A549 (cell line): Measurements from ENCODE around the gene FADS6. TPM values are rescaled to one million over a fixed set of nuclear protein-coding genes. Genes with fewer than 3 reads are reported as not detected.
A peak's percentile ranks its signal among the peaks of the same experiment; 100 is the strongest.

Experiments used
- ATAC-seq, 2 experiments: fragments of 200-7000 bp in 1 of 2; fragments of >200 bp in 1 of 2; cut with Nextera tagmentation in 1 of 2; cut with Tn5 transposase in 1 of 2; 3 replicates each; pipeline versions ENCODE4 v1.8.0 to v1.9.1; 2018 to 2020; ENCODE audit warnings: mild to moderate bottlenecking in 1 of 2, moderate library complexity in 1 of 2
- CTCF ChIA-PET: fragments of 300-600 bp; sonication (Branson Sonifier 250); formaldehyde crosslinking; extraction: SDS; loops from one replicate; lab custom pipeline; 2021; ENCODE audit warnings: antibody characterized with exemption, inconsistent platforms; lab: Yijun Ruan, JAX
- POLR2A ChIA-PET: fragments of 350-600 bp; formaldehyde crosslinking; extraction: SDS; loops from one replicate; lab custom pipeline; 2021; ENCODE audit warnings: antibody characterized with exemption, inconsistent platforms; lab: Yijun Ruan, JAX
- DNase-seq, 2 experiments: peaks; one replicate each; pipeline versions ENCODE4 v3.0.0 to v3.0.0-alpha.2; 2011 to 2016; ENCODE audit warnings: low read depth in 1 of 2, low spot score in 1 of 2
- FAIRE-seq: peaks from 2 replicates; lab custom pipeline; 2011; peaks lifted over from hg19 to GRCh38; lab: Jason Lieb, UNC
- H3K27ac ChIP-seq, 2 experiments: fragments of >200 bp; sonication (Bioruptor Twin); formaldehyde crosslinking; 3 replicates each; pipeline ENCODE4 v1.5.1; 2016 to 2017
- H3K4me1 ChIP-seq: fragments of >200 bp; sonication (Bioruptor Twin); formaldehyde crosslinking; 3 replicates; pipeline ENCODE4 v1.6.1; 2016
- H3K4me2 ChIP-seq: fragments of >200 bp; sonication (Bioruptor Twin); formaldehyde crosslinking; 3 replicates; pipeline ENCODE4 v1.6.1; 2016
- H3K4me3 ChIP-seq: fragments of >200 bp; sonication (Bioruptor Twin); formaldehyde crosslinking; 3 replicates; pipeline ENCODE4 v1.5.1; 2016
- H3K9me3 ChIP-seq: fragments of >200 bp; sonication (Bioruptor Twin); formaldehyde crosslinking; 3 replicates; pipeline ENCODE4 v1.6.1; 2016
- BHLHE40 ChIP-seq: IDR thresholded peaks from 2 replicates; pipeline ENCODE4 v1.6.1; 2012; ENCODE audit warnings: low read depth, low read length, inconsistent platforms
- ESRRA ChIP-seq: fragments of 150-350 bp; IDR thresholded peaks from 2 replicates; pipeline ENCODE4 v1.6.1; 2014; ENCODE audit warnings: mild to moderate bottlenecking, low read length, borderline replicate concordance
- FOSB ChIP-seq: fragments of 250-450 bp; sonication (Bioruptor Pico); IDR thresholded peaks from 2 replicates; pipeline ENCODE4 v1.5.0; 2020; ENCODE audit warnings: mild to moderate bottlenecking, moderate library complexity
- HDAC2 ChIP-seq: fragments of 200-600 bp; sonication (generic); IDR thresholded peaks from 2 replicates; pipeline ENCODE4 v1.6.1; 2016
- HOXA7 ChIP-seq: fragments of 250-450 bp; sonication (Bioruptor Pico); IDR thresholded peaks from 2 replicates; pipeline ENCODE4 v1.5.0; 2020; ENCODE audit warnings: mild to moderate bottlenecking, moderate library complexity
- HOXB13 ChIP-seq: fragments of 250-450 bp; sonication (Bioruptor Pico); IDR thresholded peaks from 2 replicates; pipeline ENCODE4 v1.5.0; 2020; ENCODE audit warnings: low read depth, mild to moderate bottlenecking, moderate library complexity
- JUN ChIP-seq, 2 experiments: fragments of >200 bp; sonication (Bioruptor Twin); formaldehyde crosslinking; IDR thresholded peaks; 2 replicates in 1 of 2; 3 replicates in 1 of 2; pipeline ENCODE4 v1.6.1; 2016 to 2017
- MAFK ChIP-seq: fragments of 450-650 bp; IDR thresholded peaks from 2 replicates; pipeline ENCODE4 v1.6.1; 2014; ENCODE audit not compliant: partially characterized antibody
- MYC ChIP-seq: IDR thresholded peaks from 2 replicates; pipeline ENCODE4 v1.6.1; 2012; ENCODE audit warnings: mild to moderate bottlenecking, inconsistent platforms, low read length, improper control_type of control experiment, borderline replicate concordance
- POLR2AphosphoS2 ChIP-seq: conservative IDR thresholded peaks from 2 replicates; pipeline ENCODE4 v1.6.1; 2012; ENCODE audit warnings: low read length, improper control_type of control experiment, inconsistent platforms
- RAD21 ChIP-seq, 2 experiments: fragments of >200 bp in 1 of 2; sonication (Bioruptor Twin) in 1 of 2; formaldehyde crosslinking in 1 of 2; IDR thresholded peaks in 1 of 2; conservative IDR thresholded peaks in 1 of 2; 2 replicates in 1 of 2; 3 replicates in 1 of 2; pipeline ENCODE4 v1.6.1; 2012 to 2018; ENCODE audit warnings: inconsistent platforms in 1 of 2
- RFX5 ChIP-seq: fragments of 450-650 bp; IDR thresholded peaks from 2 replicates; pipeline ENCODE4 v1.7.1; 2014; ENCODE audit warnings: antibody characterized with exemption, mild to moderate bottlenecking, moderate library complexity
- SMC3 ChIP-seq: fragments of >200 bp; sonication (Bioruptor Twin); formaldehyde crosslinking; IDR thresholded peaks from 3 replicates; pipeline ENCODE4 v1.6.1; 2018; ENCODE audit warnings: inconsistent platforms
- SREBF2 ChIP-seq: fragments of 450-650 bp; IDR thresholded peaks from 2 replicates; pipeline ENCODE4 v1.6.1; 2014; ENCODE audit warnings: mild to moderate bottlenecking, moderate library complexity
- ZNF302 ChIP-seq: fragments of 250-450 bp; sonication (Bioruptor Pico); IDR thresholded peaks from 2 replicates; pipeline ENCODE4 v1.9.0; 2021; ENCODE audit warnings: inconsistent platforms, mild to moderate bottlenecking, moderate library complexity
- WGBS: methylation state at CpG from one replicate; pipeline ENCODE4 v1.1.6; 2017; ENCODE audit errors: missing lambda C conversion rate; 5-methylcytosine and 5-hydroxymethylcytosine counted together
- polyA plus RNA-seq, 4 experiments: library from polyadenylated mRNA; depleted of rRNA in 3 of 4; stranded (reverse); fragments of >200 nt; fragmentation: RNase III in 1 of 4; extraction: RNeasy Plus Mini Kit Qiagen cat#74134 plus additional on column Dnase treatment in 1 of 4; gene quantifications; 2 replicates in 3 of 4; 3 replicates in 1 of 4; pipeline ENCODE4 v1.2.3, GENCODE V29; 2011 to 2017
- TF ChIP-seq, protein P1 (sequence below): IDR thresholded peaks from 2 replicates; pipeline ENCODE4 v1.6.1; 2012
- TF ChIP-seq, protein P2 (sequence below): fragments of >200 bp; sonication (Bioruptor Twin); formaldehyde crosslinking; IDR thresholded peaks from 3 replicates; pipeline ENCODE4 v1.5.1; 2016
- TF ChIP-seq, protein P3 (sequence below): fragments of 250-450 bp; sonication (Bioruptor Pico); IDR thresholded peaks from 2 replicates; pipeline ENCODE4 v1.5.0; 2020; ENCODE audit warnings: low read depth, mild to moderate bottlenecking, moderate library complexity
- TF ChIP-seq, protein P4 (sequence below): fragments of 200-600 bp; sonication (generic); IDR thresholded peaks from 2 replicates; pipeline ENCODE4 v1.6.1; 2016; ENCODE audit warnings: antibody characterized with exemption, mild to moderate bottlenecking, moderate library complexity
- TF ChIP-seq, protein P5 (sequence below): IDR thresholded peaks from 2 replicates; pipeline ENCODE4 v1.6.1; 2012; ENCODE audit warnings: low read depth, borderline replicate concordance
- TF ChIP-seq, protein P6 (sequence below): fragments of 250-450 bp; sonication (Bioruptor Pico); IDR thresholded peaks from 2 replicates; pipeline ENCODE4 v1.5.0; 2021; ENCODE audit warnings: mild to moderate bottlenecking, moderate library complexity, borderline replicate concordance

FADS6 gene
- polyA plus RNA-seq, 2 of the 4 experiments (the other 2 are of a cell fraction) = 0.04 TPM; not detected in 1

DNA sequence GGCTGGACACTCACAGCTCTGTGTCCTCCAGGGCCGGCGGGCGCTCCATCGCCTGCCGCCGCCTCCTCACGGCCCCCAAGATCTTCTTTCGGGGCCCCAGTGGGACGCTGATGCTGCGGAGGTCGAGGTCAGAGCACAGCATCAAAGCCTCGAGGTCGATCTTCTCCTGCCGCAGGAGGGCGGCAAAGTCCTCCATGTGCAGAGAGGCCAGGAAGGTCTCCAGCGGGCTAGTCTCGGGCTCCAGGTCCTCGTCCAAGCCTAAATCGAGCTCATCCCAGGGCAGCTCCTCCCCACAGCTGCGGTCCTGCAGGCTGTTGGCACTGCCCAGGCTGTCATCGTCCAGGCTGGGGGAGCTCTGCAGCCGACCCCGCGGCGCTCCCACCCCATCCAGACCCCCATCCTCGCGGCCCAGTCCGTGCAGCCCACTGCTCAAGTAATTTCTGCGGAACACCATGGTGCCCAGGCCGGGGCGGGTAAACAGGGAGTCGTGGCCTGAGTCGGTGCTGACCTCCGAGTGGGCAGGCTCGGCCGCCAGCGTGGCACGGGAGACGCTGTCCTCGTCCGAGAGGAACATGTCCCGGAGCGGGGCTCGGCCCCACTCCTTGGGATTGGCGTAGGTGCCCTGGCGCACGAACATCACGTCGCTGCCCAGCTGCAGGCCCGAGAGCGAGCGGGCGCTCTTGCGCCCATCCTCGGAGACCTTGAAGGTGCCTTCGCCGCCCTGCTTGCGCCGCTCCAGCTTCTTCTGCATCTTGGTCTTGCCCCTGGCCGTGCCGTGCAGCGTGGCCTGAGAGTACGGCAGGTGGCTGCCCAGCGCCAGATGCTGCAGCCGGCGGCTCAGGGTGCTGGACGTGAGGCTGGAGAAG, 26.2 kb upstream of the FADS6 start:
- CTCF ChIA-PET = interaction anchor here (0.6 to 42.0 kb wide), 39 partner anchors 8 to 490 kb away, joined by 3 to 1448 read pairs (median 5); partner anchors contain the start of genes HID1, MRPL58 and OTOP3
- Histone ChIP-seq H3K4me3 (no peak overlapping the region), H3K4me1 (peaks cover 19% of the 10 kb centered on the region; the same call in 2 of the 3 replicates), H3K9me3 (no peaks in the 10 kb centered on the region), H3K4me2 (no peak overlapping the region), H3K27ac (no peak overlapping the region)
- 73% methylated on average over 57 of the region's 67 CpGs for WGBS
- ATAC-seq (peak; percentile 46 to 81; a peak in 5 of 6 replicates), DNase-seq (peak; percentile 80 to 94), FAIRE-seq (peak; percentile 82)
- no peak for TF ChIP-seq MAFK
- TF ChIP-seq, protein P1, sequence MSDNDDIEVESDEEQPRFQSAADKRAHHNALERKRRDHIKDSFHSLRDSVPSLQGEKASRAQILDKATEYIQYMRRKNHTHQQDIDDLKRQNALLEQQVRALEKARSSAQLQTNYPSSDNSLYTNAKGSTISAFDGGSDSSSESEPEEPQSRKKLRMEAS = peak; percentile 83
- TF ChIP-seq RAD21 (conservative IDR thresholded peaks at IDR 0.05 in 1 of 2, IDR thresholded peaks at IDR 0.05 in 1 of 2) = peak; percentile 77 to 89
- TF ChIP-seq ESRRA = 0 out of 2 replicates have a peak, but pooled peaks have one; percentile 15
- TF ChIP-seq, protein P2, sequence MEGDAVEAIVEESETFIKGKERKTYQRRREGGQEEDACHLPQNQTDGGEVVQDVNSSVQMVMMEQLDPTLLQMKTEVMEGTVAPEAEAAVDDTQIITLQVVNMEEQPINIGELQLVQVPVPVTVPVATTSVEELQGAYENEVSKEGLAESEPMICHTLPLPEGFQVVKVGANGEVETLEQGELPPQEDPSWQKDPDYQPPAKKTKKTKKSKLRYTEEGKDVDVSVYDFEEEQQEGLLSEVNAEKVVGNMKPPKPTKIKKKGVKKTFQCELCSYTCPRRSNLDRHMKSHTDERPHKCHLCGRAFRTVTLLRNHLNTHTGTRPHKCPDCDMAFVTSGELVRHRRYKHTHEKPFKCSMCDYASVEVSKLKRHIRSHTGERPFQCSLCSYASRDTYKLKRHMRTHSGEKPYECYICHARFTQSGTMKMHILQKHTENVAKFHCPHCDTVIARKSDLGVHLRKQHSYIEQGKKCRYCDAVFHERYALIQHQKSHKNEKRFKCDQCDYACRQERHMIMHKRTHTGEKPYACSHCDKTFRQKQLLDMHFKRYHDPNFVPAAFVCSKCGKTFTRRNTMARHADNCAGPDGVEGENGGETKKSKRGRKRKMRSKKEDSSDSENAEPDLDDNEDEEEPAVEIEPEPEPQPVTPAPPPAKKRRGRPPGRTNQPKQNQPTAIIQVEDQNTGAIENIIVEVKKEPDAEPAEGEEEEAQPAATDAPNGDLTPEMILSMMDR = peak; percentile 64
- TF ChIP-seq, protein P3, sequence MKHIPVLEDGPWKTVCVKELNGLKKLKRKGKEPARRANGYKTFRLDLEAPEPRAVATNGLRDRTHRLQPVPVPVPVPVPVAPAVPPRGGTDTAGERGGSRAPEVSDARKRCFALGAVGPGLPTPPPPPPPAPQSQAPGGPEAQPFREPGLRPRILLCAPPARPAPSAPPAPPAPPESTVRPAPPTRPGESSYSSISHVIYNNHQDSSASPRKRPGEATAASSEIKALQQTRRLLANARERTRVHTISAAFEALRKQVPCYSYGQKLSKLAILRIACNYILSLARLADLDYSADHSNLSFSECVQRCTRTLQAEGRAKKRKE = no peak
- TF ChIP-seq, protein P4, sequence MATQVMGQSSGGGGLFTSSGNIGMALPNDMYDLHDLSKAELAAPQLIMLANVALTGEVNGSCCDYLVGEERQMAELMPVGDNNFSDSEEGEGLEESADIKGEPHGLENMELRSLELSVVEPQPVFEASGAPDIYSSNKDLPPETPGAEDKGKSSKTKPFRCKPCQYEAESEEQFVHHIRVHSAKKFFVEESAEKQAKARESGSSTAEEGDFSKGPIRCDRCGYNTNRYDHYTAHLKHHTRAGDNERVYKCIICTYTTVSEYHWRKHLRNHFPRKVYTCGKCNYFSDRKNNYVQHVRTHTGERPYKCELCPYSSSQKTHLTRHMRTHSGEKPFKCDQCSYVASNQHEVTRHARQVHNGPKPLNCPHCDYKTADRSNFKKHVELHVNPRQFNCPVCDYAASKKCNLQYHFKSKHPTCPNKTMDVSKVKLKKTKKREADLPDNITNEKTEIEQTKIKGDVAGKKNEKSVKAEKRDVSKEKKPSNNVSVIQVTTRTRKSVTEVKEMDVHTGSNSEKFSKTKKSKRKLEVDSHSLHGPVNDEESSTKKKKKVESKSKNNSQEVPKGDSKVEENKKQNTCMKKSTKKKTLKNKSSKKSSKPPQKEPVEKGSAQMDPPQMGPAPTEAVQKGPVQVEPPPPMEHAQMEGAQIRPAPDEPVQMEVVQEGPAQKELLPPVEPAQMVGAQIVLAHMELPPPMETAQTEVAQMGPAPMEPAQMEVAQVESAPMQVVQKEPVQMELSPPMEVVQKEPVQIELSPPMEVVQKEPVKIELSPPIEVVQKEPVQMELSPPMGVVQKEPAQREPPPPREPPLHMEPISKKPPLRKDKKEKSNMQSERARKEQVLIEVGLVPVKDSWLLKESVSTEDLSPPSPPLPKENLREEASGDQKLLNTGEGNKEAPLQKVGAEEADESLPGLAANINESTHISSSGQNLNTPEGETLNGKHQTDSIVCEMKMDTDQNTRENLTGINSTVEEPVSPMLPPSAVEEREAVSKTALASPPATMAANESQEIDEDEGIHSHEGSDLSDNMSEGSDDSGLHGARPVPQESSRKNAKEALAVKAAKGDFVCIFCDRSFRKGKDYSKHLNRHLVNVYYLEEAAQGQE = no peak
- TF ChIP-seq, protein P5, sequence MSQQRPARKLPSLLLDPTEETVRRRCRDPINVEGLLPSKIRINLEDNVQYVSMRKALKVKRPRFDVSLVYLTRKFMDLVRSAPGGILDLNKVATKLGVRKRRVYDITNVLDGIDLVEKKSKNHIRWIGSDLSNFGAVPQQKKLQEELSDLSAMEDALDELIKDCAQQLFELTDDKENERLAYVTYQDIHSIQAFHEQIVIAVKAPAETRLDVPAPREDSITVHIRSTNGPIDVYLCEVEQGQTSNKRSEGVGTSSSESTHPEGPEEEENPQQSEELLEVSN = peak; percentile 85
- TF ChIP-seq SMC3 = peak; percentile 44; the same call in 1 of the 3 replicates
- POLR2A ChIA-PET = interaction anchor here (0.7 to 1.0 kb wide), 3 partner anchors 41 to 93 kb away, joined by 3 to 5 read pairs (median 4); partner anchors contain the start of genes FDXR and MRPL58

DNA sequence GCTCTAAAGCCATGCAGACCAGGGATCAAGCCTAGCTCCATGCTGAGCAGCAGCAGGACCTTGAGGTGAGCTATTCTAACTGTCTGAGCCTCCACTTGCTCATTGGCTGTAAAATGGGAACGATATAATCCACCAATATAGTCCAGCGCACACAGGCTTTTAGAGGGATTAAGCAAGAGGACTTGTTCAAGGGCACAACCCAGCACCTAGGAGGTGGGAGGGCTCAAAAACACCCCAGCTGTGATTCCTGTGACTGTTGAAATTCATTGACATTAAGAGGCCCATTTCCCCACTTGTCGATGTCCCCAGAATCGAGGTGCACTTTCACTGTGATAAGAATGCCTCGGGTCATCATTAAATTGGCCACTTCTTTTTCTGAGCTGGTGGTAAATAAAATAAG, 25.5 kb upstream of the FADS6 start:
- WGBS = 94% methylated on average over 5 of the region's 5 CpGs
- CTCF ChIA-PET = interaction anchor here (0.6 to 42.0 kb wide), 33 partner anchors 8 to 491 kb away, joined by 3 to 1448 read pairs (median 5); partner anchors contain the start of genes HID1, MRPL58 and OTOP3
- FAIRE-seq (no peak), DNase-seq (no peak), ATAC-seq (no peak)
- Histone ChIP-seq H3K4me3 (no peak overlapping the region), H3K9me3 (no peaks in the 10 kb centered on the region), H3K4me1 (peaks cover 17% of the 10 kb centered on the region; the same call in 2 of the 3 replicates), H3K4me2 (no peak overlapping the region), H3K27ac (no peak overlapping the region)
- POLR2A ChIA-PET = interaction anchor here (1.0 kb wide), 2 partner anchors 42 to 46 kb away, joined by 3 to 5 read pairs; partner anchors contain the start of gene FDXR
- TF ChIP-seq POLR2AphosphoS2 (no peak), HOXA7 (CRISPR knock-in tag) (no peak), BHLHE40 (no peak), MAFK (no peak), ZNF302 (CRISPR knock-in tag) (no peak), JUN (IDR thresholded peaks at IDR 0.05) (no peak), HOXB13 (CRISPR knock-in tag) (no peak), FOSB (CRISPR knock-in tag) (no peak), MYC (no peak), HDAC2 (no peak), SREBF2 (no peak), RFX5 (no peak)
- TF ChIP-seq, protein P6, sequence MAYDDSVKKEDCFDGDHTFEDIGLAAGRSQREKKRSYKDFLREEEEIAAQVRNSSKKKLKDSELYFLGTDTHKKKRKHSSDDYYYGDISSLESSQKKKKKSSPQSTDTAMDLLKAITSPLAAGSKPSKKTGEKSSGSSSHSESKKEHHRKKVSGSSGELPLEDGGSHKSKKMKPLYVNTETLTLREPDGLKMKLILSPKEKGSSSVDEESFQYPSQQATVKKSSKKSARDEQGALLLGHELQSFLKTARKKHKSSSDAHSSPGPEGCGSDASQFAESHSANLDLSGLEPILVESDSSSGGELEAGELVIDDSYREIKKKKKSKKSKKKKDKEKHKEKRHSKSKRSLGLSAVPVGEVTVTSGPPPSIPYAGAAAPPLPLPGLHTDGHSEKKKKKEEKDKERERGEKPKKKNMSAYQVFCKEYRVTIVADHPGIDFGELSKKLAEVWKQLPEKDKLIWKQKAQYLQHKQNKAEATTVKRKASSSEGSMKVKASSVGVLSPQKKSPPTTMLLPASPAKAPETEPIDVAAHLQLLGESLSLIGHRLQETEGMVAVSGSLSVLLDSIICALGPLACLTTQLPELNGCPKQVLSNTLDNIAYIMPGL (CRISPR knock-in tag) = no peak
- TF ChIP-seq, protein P5 = no peak
- TF ChIP-seq, protein P1 = no peak
